HepG2 (cell line): ENCODE data around the gene MRS2. TPM values are rescaled to one million over a fixed set of nuclear protein-coding genes. Genes with fewer than 3 reads are reported as not detected.

ENCODE experiments used
- ARNTL ChIP-seq: sonication (generic); formaldehyde crosslinking; IDR thresholded peaks from 2 replicates; pipeline ENCODE4 v1.4.0; 2020; ENCODE audit warnings: mild to moderate bottlenecking, missing genetic modification reagents
- CHCHD3 ChIP-seq: sonication (generic); formaldehyde crosslinking; IDR thresholded peaks from 2 replicates; pipeline ENCODE4 v1.8.0; 2022; ENCODE audit warnings: mild to moderate bottlenecking, missing genetic modification reagents, moderate library complexity
- KDM4B ChIP-seq: sonication (generic); formaldehyde crosslinking; IDR thresholded peaks from 2 replicates; pipeline ENCODE4 v1.4.0; 2020; ENCODE audit warnings: missing genetic modification reagents
- POGZ ChIP-seq: sonication (generic); formaldehyde crosslinking; IDR thresholded peaks from 2 replicates; pipeline ENCODE4 v1.4.0; 2020; ENCODE audit warnings: mild to moderate bottlenecking, missing genetic modification reagents
- ZBTB7A ChIP-seq: sonication (generic); formaldehyde crosslinking; IDR thresholded peaks from 2 replicates; pipeline ENCODE4 v1.8.0; 2022; ENCODE audit warnings: mild to moderate bottlenecking, missing genetic modification reagents
- ZBTB8A ChIP-seq: sonication (generic); formaldehyde crosslinking; IDR thresholded peaks from 2 replicates; pipeline ENCODE4 v1.4.0; 2020; ENCODE audit warnings: mild to moderate bottlenecking, low read depth, missing genetic modification reagents, borderline replicate concordance
- ZNF205 ChIP-seq: IDR thresholded peaks from 2 replicates; pipeline ENCODE4 v1.6.1; 2018; ENCODE audit warnings: missing biosample characterization, missing genetic modification reagents
- ZNF383 ChIP-seq: sonication (generic); formaldehyde crosslinking; IDR thresholded peaks from 2 replicates; pipeline ENCODE4 v1.4.0; 2020; ENCODE audit warnings: missing genetic modification reagents, mild to moderate bottlenecking, borderline replicate concordance
- ZNF598 ChIP-seq: sonication (generic); formaldehyde crosslinking; IDR thresholded peaks from 2 replicates; pipeline ENCODE4 v1.5.1; 2020; ENCODE audit warnings: mild to moderate bottlenecking, missing genetic modification reagents, borderline replicate concordance
- ZNF776 ChIP-seq: sonication (generic); formaldehyde crosslinking; IDR thresholded peaks from 2 replicates; pipeline ENCODE4 v1.4.0; 2020; ENCODE audit warnings: mild to moderate bottlenecking, missing genetic modification reagents
- polyA plus RNA-seq, 8 experiments: library from polyadenylated mRNA; depleted of rRNA in 3 of 8; stranded (reverse) in 7 of 8; unstranded in 1 of 8; fragments of >200 nt; fragmentation: Illumina TruSeq in 4 of 8; extraction: Trizol in 4 of 8; gene quantifications; 2 replicates each; pipeline versions ENCODE4 v1.2.1 to v1.2.3, GENCODE V29; 2011 to 2016; ENCODE audit warnings: low read depth in 4 of 8, missing spikeins in 1 of 8, mixed read lengths in 1 of 8; ENCODE audit not compliant: insufficient read depth in 1 of 8
- total RNA-seq, 5 experiments: library from RNA; depleted of rRNA; stranded (reverse); fragments of >200 nt; fragmentation: Illumina TruSeq; extraction: Trizol; gene quantifications; 2 replicates each; pipeline ENCODE4 v1.2.3, GENCODE V29; 2016; ENCODE audit warnings: low read depth in 1 of 5
- TF ChIP-seq, protein P1 (sequence below): IDR thresholded peaks from 2 replicates; pipeline ENCODE4 v1.6.1; 2016; ENCODE audit warnings: low read depth, control low read depth
- TF ChIP-seq, protein P2 (sequence below): sonication (generic); formaldehyde crosslinking; IDR thresholded peaks from 2 replicates; pipeline ENCODE4 v1.5.0; 2020; ENCODE audit warnings: missing genetic modification reagents
- TF ChIP-seq, protein P3 (sequence below): sonication (generic); formaldehyde crosslinking; IDR thresholded peaks from 2 replicates; pipeline ENCODE4 v1.5.0; 2020; ENCODE audit warnings: missing genetic modification reagents
- TF ChIP-seq, protein P4 (sequence below): sonication (generic); formaldehyde crosslinking; IDR thresholded peaks from 2 replicates; pipeline ENCODE4 v1.4.0; 2020; ENCODE audit warnings: missing genetic modification reagents, mild to moderate bottlenecking, borderline replicate concordance
- TF ChIP-seq, protein P5 (sequence below), 2 experiments: fragments of 450-650 bp in 1 of 2; sonication (generic) in 1 of 2; formaldehyde crosslinking; IDR thresholded peaks; 2 replicates each; pipeline versions ENCODE4 v1.5.0 to v1.8.0; 2020 to 2022; ENCODE audit warnings: mild to moderate bottlenecking in 1 of 2, missing genetic modification reagents in 1 of 2
- TF ChIP-seq, protein P6 (sequence below): sonication (generic); formaldehyde crosslinking; conservative IDR thresholded peaks from 2 replicates; pipeline ENCODE4 v1.8.0; 2022; ENCODE audit warnings: mild to moderate bottlenecking, moderate library complexity, missing genetic modification reagents
- TF ChIP-seq, protein P7 (sequence below): sonication (generic); formaldehyde crosslinking; IDR thresholded peaks from 2 replicates; pipeline ENCODE4 v1.9.0; 2021; ENCODE audit warnings: missing genetic modification reagents, borderline replicate concordance

MRS2 gene
- total and polyA plus RNA-seq, 2 of the 13 experiments (the other 11 are each of a cell fraction or from before 2014, with no cell fraction given) = 31.1 to 83.8 TPM

DNA sequence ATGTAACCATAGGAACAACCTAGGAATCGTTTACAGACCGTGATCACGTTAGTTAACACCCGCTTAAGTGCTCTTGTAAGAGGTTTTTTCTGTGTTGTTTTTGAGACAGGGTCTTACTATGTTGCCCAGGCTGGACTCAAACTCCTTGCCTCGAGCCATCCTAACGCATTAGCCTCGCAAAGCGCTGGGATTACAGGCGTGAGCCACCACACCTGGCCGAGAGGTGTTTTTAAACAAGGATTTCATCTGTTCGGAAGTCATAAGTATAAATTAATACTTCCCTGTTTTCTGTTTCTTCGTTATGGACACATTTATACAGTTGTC lies 727 bp downstream of the MRS2 start (continued):
- TF ChIP-seq, protein P1, sequence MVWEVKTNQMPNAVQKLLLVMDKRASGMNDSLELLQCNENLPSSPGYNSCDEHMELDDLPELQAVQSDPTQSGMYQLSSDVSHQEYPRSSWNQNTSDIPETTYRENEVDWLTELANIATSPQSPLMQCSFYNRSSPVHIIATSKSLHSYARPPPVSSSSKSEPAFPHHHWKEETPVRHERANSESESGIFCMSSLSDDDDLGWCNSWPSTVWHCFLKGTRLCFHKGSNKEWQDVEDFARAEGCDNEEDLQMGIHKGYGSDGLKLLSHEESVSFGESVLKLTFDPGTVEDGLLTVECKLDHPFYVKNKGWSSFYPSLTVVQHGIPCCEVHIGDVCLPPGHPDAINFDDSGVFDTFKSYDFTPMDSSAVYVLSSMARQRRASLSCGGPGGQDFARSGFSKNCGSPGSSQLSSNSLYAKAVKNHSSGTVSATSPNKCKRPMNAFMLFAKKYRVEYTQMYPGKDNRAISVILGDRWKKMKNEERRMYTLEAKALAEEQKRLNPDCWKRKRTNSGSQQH = no peak
- TF ChIP-seq ZNF205 (CRISPR knock-in tag) (no peak), ZBTB7A (no peak), ZBTB8A (CRISPR knock-in tag) (no peak), CHCHD3 (no peak), ZNF776 (CRISPR knock-in tag) (no peak), KDM4B (CRISPR knock-in tag) (0 out of 2 replicates have a peak, but pooled peaks have one; percentile 4), ARNTL (CRISPR knock-in tag) (peak; percentile 24; the same call in 1 of the 2 replicates), ZNF383 (CRISPR knock-in tag) (0 out of 2 replicates have a peak, but pooled peaks have one; percentile 1), POGZ (CRISPR knock-in tag) (no peak), ZNF598 (CRISPR knock-in tag) (0 out of 2 replicates have a peak, but pooled peaks have one; percentile 17)
- TF ChIP-seq, protein P2, sequence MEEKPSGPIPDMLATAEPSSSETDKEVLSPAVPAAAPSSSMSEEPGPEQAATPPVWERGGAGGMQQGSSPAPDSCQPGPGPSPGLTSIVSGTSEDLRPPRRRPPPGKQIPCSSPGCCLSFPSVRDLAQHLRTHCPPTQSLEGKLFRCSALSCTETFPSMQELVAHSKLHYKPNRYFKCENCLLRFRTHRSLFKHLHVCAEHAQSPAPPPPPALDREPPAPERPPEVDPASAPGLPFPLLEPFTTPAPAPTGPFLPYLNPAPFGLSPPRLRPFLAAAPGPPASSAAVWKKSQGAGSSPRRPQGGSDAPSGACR (CRISPR knock-in tag) = peak; percentile 30; the same call in 1 of the 2 replicates
- TF ChIP-seq, protein P3, sequence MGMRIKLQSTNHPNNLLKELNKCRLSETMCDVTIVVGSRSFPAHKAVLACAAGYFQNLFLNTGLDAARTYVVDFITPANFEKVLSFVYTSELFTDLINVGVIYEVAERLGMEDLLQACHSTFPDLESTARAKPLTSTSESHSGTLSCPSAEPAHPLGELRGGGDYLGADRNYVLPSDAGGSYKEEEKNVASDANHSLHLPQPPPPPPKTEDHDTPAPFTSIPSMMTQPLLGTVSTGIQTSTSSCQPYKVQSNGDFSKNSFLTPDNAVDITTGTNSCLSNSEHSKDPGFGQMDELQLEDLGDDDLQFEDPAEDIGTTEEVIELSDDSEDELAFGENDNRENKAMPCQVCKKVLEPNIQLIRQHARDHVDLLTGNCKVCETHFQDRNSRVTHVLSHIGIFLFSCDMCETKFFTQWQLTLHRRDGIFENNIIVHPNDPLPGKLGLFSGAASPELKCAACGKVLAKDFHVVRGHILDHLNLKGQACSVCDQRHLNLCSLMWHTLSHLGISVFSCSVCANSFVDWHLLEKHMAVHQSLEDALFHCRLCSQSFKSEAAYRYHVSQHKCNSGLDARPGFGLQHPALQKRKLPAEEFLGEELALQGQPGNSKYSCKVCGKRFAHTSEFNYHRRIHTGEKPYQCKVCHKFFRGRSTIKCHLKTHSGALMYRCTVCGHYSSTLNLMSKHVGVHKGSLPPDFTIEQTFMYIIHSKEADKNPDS (CRISPR knock-in tag) = no peak
- TF ChIP-seq, protein P4, sequence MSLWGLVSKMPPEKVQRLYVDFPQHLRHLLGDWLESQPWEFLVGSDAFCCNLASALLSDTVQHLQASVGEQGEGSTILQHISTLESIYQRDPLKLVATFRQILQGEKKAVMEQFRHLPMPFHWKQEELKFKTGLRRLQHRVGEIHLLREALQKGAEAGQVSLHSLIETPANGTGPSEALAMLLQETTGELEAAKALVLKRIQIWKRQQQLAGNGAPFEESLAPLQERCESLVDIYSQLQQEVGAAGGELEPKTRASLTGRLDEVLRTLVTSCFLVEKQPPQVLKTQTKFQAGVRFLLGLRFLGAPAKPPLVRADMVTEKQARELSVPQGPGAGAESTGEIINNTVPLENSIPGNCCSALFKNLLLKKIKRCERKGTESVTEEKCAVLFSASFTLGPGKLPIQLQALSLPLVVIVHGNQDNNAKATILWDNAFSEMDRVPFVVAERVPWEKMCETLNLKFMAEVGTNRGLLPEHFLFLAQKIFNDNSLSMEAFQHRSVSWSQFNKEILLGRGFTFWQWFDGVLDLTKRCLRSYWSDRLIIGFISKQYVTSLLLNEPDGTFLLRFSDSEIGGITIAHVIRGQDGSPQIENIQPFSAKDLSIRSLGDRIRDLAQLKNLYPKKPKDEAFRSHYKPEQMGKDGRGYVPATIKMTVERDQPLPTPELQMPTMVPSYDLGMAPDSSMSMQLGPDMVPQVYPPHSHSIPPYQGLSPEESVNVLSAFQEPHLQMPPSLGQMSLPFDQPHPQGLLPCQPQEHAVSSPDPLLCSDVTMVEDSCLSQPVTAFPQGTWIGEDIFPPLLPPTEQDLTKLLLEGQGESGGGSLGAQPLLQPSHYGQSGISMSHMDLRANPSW (CRISPR knock-in tag) = no peak
- TF ChIP-seq, protein P5, sequence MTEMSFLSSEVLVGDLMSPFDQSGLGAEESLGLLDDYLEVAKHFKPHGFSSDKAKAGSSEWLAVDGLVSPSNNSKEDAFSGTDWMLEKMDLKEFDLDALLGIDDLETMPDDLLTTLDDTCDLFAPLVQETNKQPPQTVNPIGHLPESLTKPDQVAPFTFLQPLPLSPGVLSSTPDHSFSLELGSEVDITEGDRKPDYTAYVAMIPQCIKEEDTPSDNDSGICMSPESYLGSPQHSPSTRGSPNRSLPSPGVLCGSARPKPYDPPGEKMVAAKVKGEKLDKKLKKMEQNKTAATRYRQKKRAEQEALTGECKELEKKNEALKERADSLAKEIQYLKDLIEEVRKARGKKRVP (CRISPR knock-in tag; IDR thresholded peaks at IDR 0.05) = no peak
- TF ChIP-seq, protein P6, sequence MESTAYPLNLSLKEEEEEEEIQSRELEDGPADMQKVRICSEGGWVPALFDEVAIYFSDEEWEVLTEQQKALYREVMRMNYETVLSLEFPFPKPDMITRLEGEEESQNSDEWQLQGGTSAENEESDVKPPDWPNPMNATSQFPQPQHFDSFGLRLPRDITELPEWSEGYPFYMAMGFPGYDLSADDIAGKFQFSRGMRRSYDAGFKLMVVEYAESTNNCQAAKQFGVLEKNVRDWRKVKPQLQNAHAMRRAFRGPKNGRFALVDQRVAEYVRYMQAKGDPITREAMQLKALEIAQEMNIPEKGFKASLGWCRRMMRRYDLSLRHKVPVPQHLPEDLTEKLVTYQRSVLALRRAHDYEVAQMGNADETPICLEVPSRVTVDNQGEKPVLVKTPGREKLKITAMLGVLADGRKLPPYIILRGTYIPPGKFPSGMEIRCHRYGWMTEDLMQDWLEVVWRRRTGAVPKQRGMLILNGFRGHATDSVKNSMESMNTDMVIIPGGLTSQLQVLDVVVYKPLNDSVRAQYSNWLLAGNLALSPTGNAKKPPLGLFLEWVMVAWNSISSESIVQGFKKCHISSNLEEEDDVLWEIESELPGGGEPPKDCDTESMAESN (CRISPR knock-in tag) = no peak
- TF ChIP-seq, protein P7, sequence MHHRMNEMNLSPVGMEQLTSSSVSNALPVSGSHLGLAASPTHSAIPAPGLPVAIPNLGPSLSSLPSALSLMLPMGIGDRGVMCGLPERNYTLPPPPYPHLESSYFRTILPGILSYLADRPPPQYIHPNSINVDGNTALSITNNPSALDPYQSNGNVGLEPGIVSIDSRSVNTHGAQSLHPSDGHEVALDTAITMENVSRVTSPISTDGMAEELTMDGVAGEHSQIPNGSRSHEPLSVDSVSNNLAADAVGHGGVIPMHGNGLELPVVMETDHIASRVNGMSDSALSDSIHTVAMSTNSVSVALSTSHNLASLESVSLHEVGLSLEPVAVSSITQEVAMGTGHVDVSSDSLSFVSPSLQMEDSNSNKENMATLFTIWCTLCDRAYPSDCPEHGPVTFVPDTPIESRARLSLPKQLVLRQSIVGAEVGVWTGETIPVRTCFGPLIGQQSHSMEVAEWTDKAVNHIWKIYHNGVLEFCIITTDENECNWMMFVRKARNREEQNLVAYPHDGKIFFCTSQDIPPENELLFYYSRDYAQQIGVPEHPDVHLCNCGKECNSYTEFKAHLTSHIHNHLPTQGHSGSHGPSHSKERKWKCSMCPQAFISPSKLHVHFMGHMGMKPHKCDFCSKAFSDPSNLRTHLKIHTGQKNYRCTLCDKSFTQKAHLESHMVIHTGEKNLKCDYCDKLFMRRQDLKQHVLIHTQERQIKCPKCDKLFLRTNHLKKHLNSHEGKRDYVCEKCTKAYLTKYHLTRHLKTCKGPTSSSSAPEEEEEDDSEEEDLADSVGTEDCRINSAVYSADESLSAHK (CRISPR knock-in tag) = no peak
